ENCODE results near the gene ATG16L2. TPM values are rescaled to one million over a fixed set of nuclear protein-coding genes. Genes with fewer than 3 reads are reported as not detected.
A peak's percentile ranks its signal among the peaks of the same experiment; 100 is the strongest.

ATG16L2 gene
- total RNA-seq, 4 donors from 2014 or later = 3.1 to 8.1 (median 4.3) TPM

GRCh38 chr11:72823105-72823804 is 9.0 kb downstream of the ATG16L2 start:
- H3K4me3 ChIP-seq = no peak overlapping the region
- no peaks in the 10 kb centered on the region for H3K36me3 ChIP-seq
- DNase-seq (no peak), ATAC-seq (no peak)
- intact Hi-C loops (cut with DNase I; ENCODE audit: low total_unique reads) = loop anchor here (10.0 kb wide), 1 partner anchor 388 kb away; the partner anchor contains the start of gene CLPB
- no peaks in the 10 kb centered on the region for H3K27me3 ChIP-seq
- peaks cover 5 to 9% of the 10 kb centered on the region in 2 donors for H3K4me1 ChIP-seq
- in situ Hi-C loops (cut with MboI; ENCODE audit: low sequenced_read_pairs in 4 of 4) = no loop called here
- H3K9me3 ChIP-seq = no peaks in the 10 kb centered on the region
- TF ChIP-seq CTCF (IDR thresholded peaks at IDR 0.05 in 4 of 5, conservative IDR thresholded peaks at IDR 0.05 in 1 of 5) = no peak
- TF ChIP-seq POLR2A (IDR thresholded peaks at IDR 0.05) = no peak
- H3K27ac ChIP-seq = peak overlapping the region; percentile 61 to 80 (median 73)

GRCh38 chr11:72824020-72824419 is 9.8 kb downstream of the ATG16L2 start:
- DNase-seq (no peak), ATAC-seq (no peak)
- H3K9me3 ChIP-seq = no peaks in the 10 kb centered on the region
- intact Hi-C loops (cut with DNase I; ENCODE audit: low total_unique reads) = loop anchor here (10.0 kb wide), 1 partner anchor 389 kb away; the partner anchor contains the start of gene CLPB
- TF ChIP-seq CTCF (IDR thresholded peaks at IDR 0.05 in 4 of 5, conservative IDR thresholded peaks at IDR 0.05 in 1 of 5) (no peak), POLR2A (IDR thresholded peaks at IDR 0.05) (no peak)
- H3K4me3 ChIP-seq = no peak overlapping the region
- H3K27me3 ChIP-seq = no peaks in the 10 kb centered on the region
- H3K27ac ChIP-seq = no peak overlapping the region
- H3K4me1 ChIP-seq = peaks cover 5 to 9% of the 10 kb centered on the region in 2 donors
- no peaks in the 10 kb centered on the region for H3K36me3 ChIP-seq
- in situ Hi-C loops (cut with MboI; ENCODE audit: low sequenced_read_pairs in 4 of 4) = no loop called here

GRCh38 chr11:72824811-72825505 is 10.7 kb downstream of the ATG16L2 start:
- in situ Hi-C loops (cut with MboI; ENCODE audit: low sequenced_read_pairs in 4 of 4) = loop anchor here (5.0 to 25.0 kb wide), 2 partner anchors 352 to 462 kb away; no protein-coding TSS in a partner anchor
- TF ChIP-seq CTCF (IDR thresholded peaks at IDR 0.05 in 4 of 5, conservative IDR thresholded peaks at IDR 0.05 in 1 of 5) = no peak
- no peak for TF ChIP-seq POLR2A (IDR thresholded peaks at IDR 0.05)
- Histone ChIP-seq H3K4me3 (no peak overlapping the region), H3K27me3 (no peaks in the 10 kb centered on the region), H3K27ac (no peak overlapping the region), H3K36me3 (no peaks in the 10 kb centered on the region), H3K9me3 (no peaks in the 10 kb centered on the region), H3K4me1 (peaks cover 5 to 9% of the 10 kb centered on the region in 2 donors)
- ATAC-seq (no peak), DNase-seq (no peak)
- intact Hi-C loops (cut with DNase I; ENCODE audit: low total_unique reads) = loop anchor here (10.0 kb wide), 1 partner anchor 390 kb away; the partner anchor contains the start of gene CLPB

- in situ Hi-C loops (cut with MboI; ENCODE audit: low sequenced_read_pairs in 4 of 4) (loop anchor here (5.0 to 25.0 kb wide), 2 partner anchors 352 to 462 kb away; no protein-coding TSS in a partner anchor), intact Hi-C loops (cut with DNase I; ENCODE audit: low total_unique reads) (loop anchor here (10.0 kb wide), 1 partner anchor 391 kb away; the partner anchor contains the start of gene CLPB)
- no peak overlapping the region for H3K27ac ChIP-seq
- H3K4me3 ChIP-seq = no peak overlapping the region
- no peaks in the 10 kb centered on the region for H3K9me3 ChIP-seq
- H3K27me3 ChIP-seq = no peaks in the 10 kb centered on the region
- H3K4me1 ChIP-seq = peaks cover 5 to 9% of the 10 kb centered on the region in 2 donors
- no peak for TF ChIP-seq CTCF (IDR thresholded peaks at IDR 0.05 in 4 of 5, conservative IDR thresholded peaks at IDR 0.05 in 1 of 5)
- no peak for TF ChIP-seq POLR2A (IDR thresholded peaks at IDR 0.05)
- ATAC-seq (no peak), DNase-seq (no peak)
- H3K36me3 ChIP-seq = no peaks in the 10 kb centered on the region
These were observed 11.4 kb downstream of the ATG16L2 start for GRCh38 chr11:72825661-72826060.
